MCF 10A (cell line): ENCODE results near the gene OR10P1. TPM values are rescaled to one million over a fixed set of nuclear protein-coding genes. Genes with fewer than 3 reads are reported as not detected.

Experiments
- BruUV-seq: library from RNA; stranded (reverse); fragments of 400-500 nt; replicated peaks from 2 replicates; lab custom pipeline; 2021; lab: Mats Ljungman, UMichigan
- CTCF ChIA-PET: fragments of 300-600 bp; sonication (Branson Sonifier 250); formaldehyde crosslinking; extraction: SDS; loops from one replicate; lab custom pipeline; 2021; ENCODE audit warnings: antibody characterized with exemption, inconsistent platforms; lab: Yijun Ruan, JAX
- POLR2A ChIA-PET: fragments of 300-600, 350-650 bp; sonication (Branson Sonifier 250); formaldehyde crosslinking; extraction: SDS; loops from one replicate; lab custom pipeline; 2020; ENCODE audit warnings: antibody characterized with exemption, inconsistent platforms; lab: Yijun Ruan, JAX
- DNase-seq: peaks from one replicate; pipeline ENCODE4 v3.0.0-alpha.2; 2018; ENCODE audit not compliant: unreplicated experiment
- H3K27ac Mint-ChIP-seq: one replicate; pipeline ENCODE4 v1.8.0; 2022; ENCODE audit warnings: mild to moderate bottlenecking, low read depth, mixed read lengths; ENCODE audit not compliant: unreplicated experiment
- H3K27me3 Mint-ChIP-seq: one replicate; pipeline ENCODE4 v1.8.0; 2022; ENCODE audit warnings: mixed read lengths; ENCODE audit not compliant: insufficient read depth, unreplicated experiment
- H3K36me3 Mint-ChIP-seq: one replicate; pipeline ENCODE4 v1.8.0; 2022; ENCODE audit warnings: mild to moderate bottlenecking, moderate library complexity, mixed read lengths; ENCODE audit not compliant: insufficient read depth, unreplicated experiment
- H3K4me1 Mint-ChIP-seq: one replicate; pipeline ENCODE4 v1.8.0; 2022; ENCODE audit warnings: mixed read lengths; ENCODE audit not compliant: insufficient read depth, unreplicated experiment
- H3K4me3 Mint-ChIP-seq: one replicate; pipeline ENCODE4 v1.8.0; 2022; ENCODE audit warnings: mild to moderate bottlenecking, moderate library complexity, mixed read lengths; ENCODE audit not compliant: unreplicated experiment
- H3K9me3 Mint-ChIP-seq: one replicate; pipeline ENCODE4 v1.8.0; 2022; ENCODE audit warnings: mixed read lengths; ENCODE audit not compliant: unreplicated experiment
- intact Hi-C: fragments of 100-400 bp; cut with micrococcal nuclease; formaldehyde crosslinking; loops from 2 replicates; pipeline ENCODE4 v1.14.1; 2022
- total RNA-seq: library from RNA; stranded (reverse); gene quantifications from 2 replicates; pipeline ENCODE4 v1.2.3, GENCODE V29; 2022
- TF ChIP-seq, protein P1 (sequence below): fragments of 200-600 bp; IDR thresholded peaks from one replicate; pipeline ENCODE4 v1.8.0; 2022; ENCODE audit warnings: antibody characterized with exemption, mild to moderate bottlenecking; ENCODE audit not compliant: unreplicated experiment

Gene OR10P1
- total RNA-seq, 1 experiment from 2014 or later: not detected

DNA sequence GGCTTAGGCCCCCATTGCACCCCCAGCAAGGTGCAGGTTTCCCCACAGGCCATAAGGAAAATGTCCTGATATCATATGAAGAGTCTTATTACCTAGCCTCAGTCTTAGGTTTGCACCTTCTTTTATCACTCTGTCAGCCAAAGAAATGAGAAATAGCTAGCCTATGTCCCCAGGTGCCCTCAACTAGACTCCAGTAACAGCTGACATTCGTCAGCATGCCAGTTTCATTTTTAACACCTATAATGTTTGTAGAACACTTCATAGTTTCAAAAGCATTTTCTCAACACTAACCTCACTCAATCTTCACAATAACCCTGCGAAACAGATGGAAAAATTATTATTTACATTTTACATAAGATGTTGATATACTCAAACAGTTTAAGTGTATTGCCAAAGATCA is 24.0 kb upstream of the OR10P1 start:
- DNase-seq: no peak
- Mint-ChIP-seq H3K27me3 (peaks cover 88% of the 10 kb centered on the region), H3K27ac (no peak overlapping the region), H3K36me3 (no peaks in the 10 kb centered on the region), H3K4me1 (no peaks in the 10 kb centered on the region), H3K4me3 (no peak overlapping the region), H3K9me3 (no peaks in the 10 kb centered on the region)
- ChIA-PET CTCF (no interaction called here), POLR2A (no interaction called here)
- intact Hi-C loops: no loop called here
- BruUV-seq: no TSS peak
- TF ChIP-seq, protein P1, sequence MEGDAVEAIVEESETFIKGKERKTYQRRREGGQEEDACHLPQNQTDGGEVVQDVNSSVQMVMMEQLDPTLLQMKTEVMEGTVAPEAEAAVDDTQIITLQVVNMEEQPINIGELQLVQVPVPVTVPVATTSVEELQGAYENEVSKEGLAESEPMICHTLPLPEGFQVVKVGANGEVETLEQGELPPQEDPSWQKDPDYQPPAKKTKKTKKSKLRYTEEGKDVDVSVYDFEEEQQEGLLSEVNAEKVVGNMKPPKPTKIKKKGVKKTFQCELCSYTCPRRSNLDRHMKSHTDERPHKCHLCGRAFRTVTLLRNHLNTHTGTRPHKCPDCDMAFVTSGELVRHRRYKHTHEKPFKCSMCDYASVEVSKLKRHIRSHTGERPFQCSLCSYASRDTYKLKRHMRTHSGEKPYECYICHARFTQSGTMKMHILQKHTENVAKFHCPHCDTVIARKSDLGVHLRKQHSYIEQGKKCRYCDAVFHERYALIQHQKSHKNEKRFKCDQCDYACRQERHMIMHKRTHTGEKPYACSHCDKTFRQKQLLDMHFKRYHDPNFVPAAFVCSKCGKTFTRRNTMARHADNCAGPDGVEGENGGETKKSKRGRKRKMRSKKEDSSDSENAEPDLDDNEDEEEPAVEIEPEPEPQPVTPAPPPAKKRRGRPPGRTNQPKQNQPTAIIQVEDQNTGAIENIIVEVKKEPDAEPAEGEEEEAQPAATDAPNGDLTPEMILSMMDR: no peak

DNA sequence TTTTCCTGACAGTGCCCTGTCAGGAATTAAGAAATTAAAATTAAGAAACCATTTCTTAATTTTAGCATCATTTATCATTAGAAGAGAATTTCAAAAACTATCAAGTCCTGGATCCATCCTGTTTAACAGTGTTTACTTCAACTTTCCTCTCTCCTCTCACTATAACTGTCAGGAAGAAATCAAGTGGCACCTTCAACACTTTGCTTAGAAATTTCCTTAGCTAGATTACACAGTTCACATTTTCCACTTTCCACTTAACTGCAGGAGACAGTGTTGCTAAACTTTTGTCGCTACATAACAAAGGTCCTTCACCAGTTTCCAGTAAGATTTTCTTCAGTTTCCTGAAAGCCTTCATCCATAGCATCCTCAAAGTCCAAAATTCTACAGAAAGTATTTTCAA is 21.9 kb upstream of the OR10P1 start:
- H3K27ac Mint-ChIP-seq: no peak overlapping the region
- no peaks in the 10 kb centered on the region for H3K36me3 Mint-ChIP-seq
- POLR2A ChIA-PET: interaction anchor here (0.9 kb wide), 1 partner anchor 43 kb away, joined by 3 read pairs; no protein-coding TSS in a partner anchor
- H3K27me3 Mint-ChIP-seq: peaks cover 82% of the 10 kb centered on the region
- intact Hi-C loops: loop anchor here (5.0 kb wide), 2 partner anchors 542 to 622 kb away; no protein-coding TSS in a partner anchor
- BruUV-seq: no TSS peak
- CTCF ChIA-PET: interaction anchor here (1.0 to 1.8 kb wide), 2 partner anchors 420 to 426 kb away, joined by 3 to 9 read pairs; no protein-coding TSS in a partner anchor
- TF ChIP-seq, protein P1: no peak
- H3K9me3 Mint-ChIP-seq: no peaks in the 10 kb centered on the region
- no peaks in the 10 kb centered on the region for H3K4me1 Mint-ChIP-seq
- DNase-seq: no peak
- no peak overlapping the region for H3K4me3 Mint-ChIP-seq

DNA sequence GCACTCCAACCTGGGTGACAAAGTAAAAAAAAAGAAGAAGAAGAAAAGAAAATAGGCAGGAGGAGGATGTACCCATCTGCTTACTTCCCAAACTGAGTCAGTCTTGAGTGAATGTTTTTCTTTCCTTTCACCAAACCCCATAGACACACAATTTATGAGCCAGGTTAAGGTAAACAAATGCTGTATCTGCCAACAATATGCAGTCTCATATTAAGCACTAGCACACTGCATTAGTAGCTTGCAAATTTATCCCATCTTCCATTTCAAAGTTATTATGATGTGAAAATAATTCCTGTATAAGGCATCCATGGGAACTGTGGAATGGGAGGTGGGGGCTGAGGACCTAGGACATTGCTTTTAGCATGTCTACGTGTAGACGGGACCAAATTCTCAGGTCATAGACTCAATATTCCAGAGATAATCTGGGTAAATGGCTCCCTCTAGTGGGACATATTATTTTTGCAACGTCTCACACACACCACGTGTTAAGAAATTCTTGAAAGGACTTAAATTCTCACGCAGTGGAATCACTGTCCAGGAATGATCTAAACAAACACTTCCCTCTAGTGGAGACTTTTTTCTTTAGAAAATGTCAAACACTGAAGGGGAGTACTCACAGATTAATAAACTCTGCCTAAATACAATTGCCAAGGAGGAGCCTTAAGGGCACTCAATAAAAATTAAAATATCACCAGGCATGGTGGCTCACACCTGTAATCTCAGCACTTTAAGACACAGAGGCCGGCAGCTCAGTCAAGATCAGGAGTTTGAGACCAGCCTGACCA is 17.1 kb upstream of the OR10P1 start:
- Mint-ChIP-seq H3K4me3 (no peak overlapping the region), H3K4me1 (no peaks in the 10 kb centered on the region), H3K9me3 (no peaks in the 10 kb centered on the region), H3K27me3 (peaks cover 79% of the 10 kb centered on the region), H3K27ac (no peak overlapping the region), H3K36me3 (no peaks in the 10 kb centered on the region)
- no TSS peak for BruUV-seq
- ChIA-PET POLR2A (interaction anchor here (0.7 kb wide), 1 partner anchor 101 kb away, joined by 3 read pairs; no protein-coding TSS in a partner anchor), CTCF (interaction anchor here (0.6 to 4.4 kb wide), 34 partner anchors 7 to 1181 kb away, joined by 3 to 65 read pairs (median 3); partner anchors contain the start of genes BLOC1S1 and RDH5)
- intact Hi-C loops: loop anchor here (1.0 to 5.0 kb wide), 4 partner anchors 101 to 627 kb away; partner anchors contain the start of gene RDH5
- peak; percentile 92 for DNase-seq
- TF ChIP-seq, protein P1: peak; percentile 69

DNA sequence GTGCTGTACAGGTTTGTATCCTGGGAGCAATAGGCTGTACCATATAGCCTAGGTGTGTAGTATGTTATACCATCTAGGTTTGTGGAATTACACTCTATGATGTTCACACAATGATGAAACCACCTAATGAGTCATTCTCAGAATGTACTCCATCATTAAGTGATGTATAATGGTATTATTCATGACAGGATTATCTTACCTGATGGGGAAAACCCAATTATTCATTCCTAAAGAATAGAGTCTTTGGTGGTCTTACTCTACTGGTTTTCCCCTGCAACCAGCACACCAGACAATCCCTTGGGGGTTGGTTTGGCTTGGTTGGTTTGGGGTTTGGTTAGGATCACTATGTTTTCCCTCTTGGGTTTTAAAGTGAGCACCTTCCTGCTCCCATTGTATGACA is 12.6 kb upstream of the OR10P1 start:
- H3K4me3 Mint-ChIP-seq: no peak overlapping the region
- no peaks in the 10 kb centered on the region for H3K36me3 Mint-ChIP-seq
- TF ChIP-seq, protein P1: no peak
- H3K9me3 Mint-ChIP-seq: no peaks in the 10 kb centered on the region
- peaks cover 63% of the 10 kb centered on the region for H3K27me3 Mint-ChIP-seq
- H3K4me1 Mint-ChIP-seq: no peaks in the 10 kb centered on the region
- no peak overlapping the region for H3K27ac Mint-ChIP-seq
- intact Hi-C loops: no loop called here
- ChIA-PET CTCF (no interaction called here), POLR2A (no interaction called here)
- no TSS peak for BruUV-seq
- DNase-seq: peak; percentile 30
